ENCODE results near the gene PSMA5. TPM values are rescaled to one million over a fixed set of nuclear protein-coding genes. Genes with fewer than 3 reads are reported as not detected.

The PSMA5 gene
- total and polyA plus RNA-seq, 2 of the 13 experiments (the other 11 are each of a cell fraction or from before 2014, with no cell fraction given): 140 to 169 TPM

GRCh38 chr1:109365642-109366204, 60.5 kb downstream of the PSMA5 start (continued):
- TF ChIP-seq, protein P1, sequence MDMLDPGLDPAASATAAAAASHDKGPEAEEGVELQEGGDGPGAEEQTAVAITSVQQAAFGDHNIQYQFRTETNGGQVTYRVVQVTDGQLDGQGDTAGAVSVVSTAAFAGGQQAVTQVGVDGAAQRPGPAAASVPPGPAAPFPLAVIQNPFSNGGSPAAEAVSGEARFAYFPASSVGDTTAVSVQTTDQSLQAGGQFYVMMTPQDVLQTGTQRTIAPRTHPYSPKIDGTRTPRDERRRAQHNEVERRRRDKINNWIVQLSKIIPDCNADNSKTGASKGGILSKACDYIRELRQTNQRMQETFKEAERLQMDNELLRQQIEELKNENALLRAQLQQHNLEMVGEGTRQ (IDR thresholded peaks at IDR 0.05; ENCODE audit: low read depth, low read length): no peak
- TF ChIP-seq, protein P1 (CRISPR knock-in tag; IDR thresholded peaks at IDR 0.05; ENCODE audit: borderline replicate concordance): no peak
- TF ChIP-seq ATF6 (CRISPR knock-in tag; conservative IDR thresholded peaks at IDR 0.05): no peak
- TF ChIP-seq HDAC2 (CRISPR knock-in tag; IDR thresholded peaks at IDR 0.05): peak; percentile 44; the same call in 1 of the 2 replicates
- TF ChIP-seq, protein P2, sequence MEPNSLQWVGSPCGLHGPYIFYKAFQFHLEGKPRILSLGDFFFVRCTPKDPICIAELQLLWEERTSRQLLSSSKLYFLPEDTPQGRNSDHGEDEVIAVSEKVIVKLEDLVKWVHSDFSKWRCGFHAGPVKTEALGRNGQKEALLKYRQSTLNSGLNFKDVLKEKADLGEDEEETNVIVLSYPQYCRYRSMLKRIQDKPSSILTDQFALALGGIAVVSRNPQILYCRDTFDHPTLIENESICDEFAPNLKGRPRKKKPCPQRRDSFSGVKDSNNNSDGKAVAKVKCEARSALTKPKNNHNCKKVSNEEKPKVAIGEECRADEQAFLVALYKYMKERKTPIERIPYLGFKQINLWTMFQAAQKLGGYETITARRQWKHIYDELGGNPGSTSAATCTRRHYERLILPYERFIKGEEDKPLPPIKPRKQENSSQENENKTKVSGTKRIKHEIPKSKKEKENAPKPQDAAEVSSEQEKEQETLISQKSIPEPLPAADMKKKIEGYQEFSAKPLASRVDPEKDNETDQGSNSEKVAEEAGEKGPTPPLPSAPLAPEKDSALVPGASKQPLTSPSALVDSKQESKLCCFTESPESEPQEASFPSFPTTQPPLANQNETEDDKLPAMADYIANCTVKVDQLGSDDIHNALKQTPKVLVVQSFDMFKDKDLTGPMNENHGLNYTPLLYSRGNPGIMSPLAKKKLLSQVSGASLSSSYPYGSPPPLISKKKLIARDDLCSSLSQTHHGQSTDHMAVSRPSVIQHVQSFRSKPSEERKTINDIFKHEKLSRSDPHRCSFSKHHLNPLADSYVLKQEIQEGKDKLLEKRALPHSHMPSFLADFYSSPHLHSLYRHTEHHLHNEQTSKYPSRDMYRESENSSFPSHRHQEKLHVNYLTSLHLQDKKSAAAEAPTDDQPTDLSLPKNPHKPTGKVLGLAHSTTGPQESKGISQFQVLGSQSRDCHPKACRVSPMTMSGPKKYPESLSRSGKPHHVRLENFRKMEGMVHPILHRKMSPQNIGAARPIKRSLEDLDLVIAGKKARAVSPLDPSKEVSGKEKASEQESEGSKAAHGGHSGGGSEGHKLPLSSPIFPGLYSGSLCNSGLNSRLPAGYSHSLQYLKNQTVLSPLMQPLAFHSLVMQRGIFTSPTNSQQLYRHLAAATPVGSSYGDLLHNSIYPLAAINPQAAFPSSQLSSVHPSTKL (CRISPR knock-in tag; IDR thresholded peaks at IDR 0.05): peak; percentile 70
- TF ChIP-seq BCL6 (CRISPR knock-in tag; IDR thresholded peaks at IDR 0.05): peak; percentile 39; the same call in 1 of the 2 replicates
- TF ChIP-seq MLXIP (CRISPR knock-in tag; IDR thresholded peaks at IDR 0.05; ENCODE audit: borderline replicate concordance): no peak
- TF ChIP-seq ZMYM4 (CRISPR knock-in tag; IDR thresholded peaks at IDR 0.05): peak; percentile 60
- TF ChIP-seq E2F2 (CRISPR knock-in tag; IDR thresholded peaks at IDR 0.05; ENCODE audit: borderline replicate concordance): no peak
- 0 out of 2 replicates have a peak, but pooled peaks have one; percentile 27 for TF ChIP-seq ELF3 (CRISPR knock-in tag; IDR thresholded peaks at IDR 0.05)
- 0 out of 2 replicates have a peak, but pooled peaks have one; percentile 43 for TF ChIP-seq MED1 (CRISPR knock-in tag; IDR thresholded peaks at IDR 0.05)
- TF ChIP-seq RXRB (CRISPR knock-in tag; IDR thresholded peaks at IDR 0.05; ENCODE audit: borderline replicate concordance): peak; percentile 62; the same call in 1 of the 2 replicates
- no peak for TF ChIP-seq NFATC3 (CRISPR knock-in tag; IDR thresholded peaks at IDR 0.05)
- TF ChIP-seq ESRRA (CRISPR knock-in tag; IDR thresholded peaks at IDR 0.05; ENCODE audit: low read depth): no peak
- no peak for TF ChIP-seq ZNF816 (CRISPR knock-in tag; IDR thresholded peaks at IDR 0.05; ENCODE audit: borderline replicate concordance)
